SU-DHL-6 (cell line): ENCODE data around the gene ABCD1.

Source experiments
- EZH2phosphoT487 ChIP-seq: fragments of 200-600 bp; sonication (generic), shearing (Covaris generic); conservative IDR thresholded peaks from 2 replicates; pipeline ENCODE4 v1.6.1; 2018; ENCODE audit warnings: mild to moderate bottlenecking, antibody characterized with exemption, low read length, moderate library complexity, mixed read lengths
- TF ChIP-seq, protein P1 (sequence below): fragments of 200-600 bp; sonication (generic); IDR thresholded peaks from one replicate; pipeline ENCODE4 v1.5.1; 2017; ENCODE audit warnings: antibody characterized with exemption, mild to moderate bottlenecking, low read length, moderate library complexity; ENCODE audit not compliant: insufficient read depth, poor library complexity, severe bottlenecking

GRCh38 chrX:153732401-153732800, 7.7 kb downstream of the ABCD1 start:
- TF ChIP-seq EZH2phosphoT487: no peak
- TF ChIP-seq, protein P1, sequence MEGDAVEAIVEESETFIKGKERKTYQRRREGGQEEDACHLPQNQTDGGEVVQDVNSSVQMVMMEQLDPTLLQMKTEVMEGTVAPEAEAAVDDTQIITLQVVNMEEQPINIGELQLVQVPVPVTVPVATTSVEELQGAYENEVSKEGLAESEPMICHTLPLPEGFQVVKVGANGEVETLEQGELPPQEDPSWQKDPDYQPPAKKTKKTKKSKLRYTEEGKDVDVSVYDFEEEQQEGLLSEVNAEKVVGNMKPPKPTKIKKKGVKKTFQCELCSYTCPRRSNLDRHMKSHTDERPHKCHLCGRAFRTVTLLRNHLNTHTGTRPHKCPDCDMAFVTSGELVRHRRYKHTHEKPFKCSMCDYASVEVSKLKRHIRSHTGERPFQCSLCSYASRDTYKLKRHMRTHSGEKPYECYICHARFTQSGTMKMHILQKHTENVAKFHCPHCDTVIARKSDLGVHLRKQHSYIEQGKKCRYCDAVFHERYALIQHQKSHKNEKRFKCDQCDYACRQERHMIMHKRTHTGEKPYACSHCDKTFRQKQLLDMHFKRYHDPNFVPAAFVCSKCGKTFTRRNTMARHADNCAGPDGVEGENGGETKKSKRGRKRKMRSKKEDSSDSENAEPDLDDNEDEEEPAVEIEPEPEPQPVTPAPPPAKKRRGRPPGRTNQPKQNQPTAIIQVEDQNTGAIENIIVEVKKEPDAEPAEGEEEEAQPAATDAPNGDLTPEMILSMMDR: no peak
